LNCaP clone FGC (cell line): ENCODE data around the gene BTBD9.

Experiments used
- DNase-seq: peaks from one replicate; pipeline ENCODE4 v3.0.0-alpha.2; 2011; ENCODE audit warnings: low read depth
- H3K4me3 ChIP-seq: 2 replicates; pipeline ENCODE4 v1.5.1; 2011; ENCODE audit warnings: mild to moderate bottlenecking, low read depth, low read length, control low read depth
- CTCF ChIP-seq: IDR thresholded peaks from 2 replicates; pipeline ENCODE4 v1.5.1; 2012; ENCODE audit warnings: mild to moderate bottlenecking; ENCODE audit not compliant: control insufficient read depth, insufficient read depth; ENCODE audit errors: extremely low read depth

The BTBD9 gene

GRCh38 chr6:38639498-38640215 lies at the start of gene BTBD9:
Gene BTBD9, minus strand, starts transcription at chr6:38639929.
- H3K4me3 ChIP-seq: peak within 1 kb of the TSS; percentile 89
- no peak for TF ChIP-seq CTCF
- DNase-seq: peak; percentile 43

- no peak overlapping the region for H3K4me3 ChIP-seq
- DNase-seq: no peak
- TF ChIP-seq CTCF: no peak
Measured at GRCh38 chr6:38688579-38689087, 48.9 kb upstream of the BTBD9 start.

- H3K4me3 ChIP-seq: no peak overlapping the region
- TF ChIP-seq CTCF: no peak
- DNase-seq: no peak
Measured at GRCh38 chr6:38687549-38687948, 47.8 kb upstream of the BTBD9 start.

GRCh38 chr6:38687043-38687353 lies 47.3 kb upstream of the BTBD9 start:
- TF ChIP-seq CTCF: no peak
- no peak overlapping the region for H3K4me3 ChIP-seq
- DNase-seq: no peak

- H3K4me3 ChIP-seq: no peak overlapping the region
- DNase-seq: no peak
- TF ChIP-seq CTCF: no peak
Measured at GRCh38 chr6:38686270-38687042, 46.7 kb upstream of the BTBD9 start.

GRCh38 chr6:38684904-38685303 lies 45.2 kb upstream of the BTBD9 start:
- no peak for TF ChIP-seq CTCF
- H3K4me3 ChIP-seq: no peak overlapping the region
- no peak for DNase-seq
